Measurements from ENCODE around the gene SMC6.

DNA sequence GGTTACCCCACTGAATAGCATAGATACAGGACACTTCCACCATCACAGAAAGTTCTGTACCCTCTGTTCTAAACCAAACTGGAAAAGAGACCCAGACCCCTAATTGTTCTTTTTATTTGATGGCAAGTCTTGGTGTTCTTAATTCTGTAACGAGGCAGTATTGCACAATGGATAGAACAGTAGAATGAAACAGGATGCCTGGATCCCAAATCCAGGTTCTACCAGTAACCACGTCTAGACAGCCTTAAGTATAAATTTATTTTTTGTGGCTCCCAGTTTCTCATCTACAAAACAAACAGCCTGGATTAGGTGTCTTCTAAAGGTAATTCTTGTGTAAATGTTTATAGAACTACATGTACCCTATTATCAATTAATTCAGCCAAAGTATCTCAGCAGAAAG, 23.7 kb downstream of the SMC6 start:
- TF ChIP-seq, protein P1, sequence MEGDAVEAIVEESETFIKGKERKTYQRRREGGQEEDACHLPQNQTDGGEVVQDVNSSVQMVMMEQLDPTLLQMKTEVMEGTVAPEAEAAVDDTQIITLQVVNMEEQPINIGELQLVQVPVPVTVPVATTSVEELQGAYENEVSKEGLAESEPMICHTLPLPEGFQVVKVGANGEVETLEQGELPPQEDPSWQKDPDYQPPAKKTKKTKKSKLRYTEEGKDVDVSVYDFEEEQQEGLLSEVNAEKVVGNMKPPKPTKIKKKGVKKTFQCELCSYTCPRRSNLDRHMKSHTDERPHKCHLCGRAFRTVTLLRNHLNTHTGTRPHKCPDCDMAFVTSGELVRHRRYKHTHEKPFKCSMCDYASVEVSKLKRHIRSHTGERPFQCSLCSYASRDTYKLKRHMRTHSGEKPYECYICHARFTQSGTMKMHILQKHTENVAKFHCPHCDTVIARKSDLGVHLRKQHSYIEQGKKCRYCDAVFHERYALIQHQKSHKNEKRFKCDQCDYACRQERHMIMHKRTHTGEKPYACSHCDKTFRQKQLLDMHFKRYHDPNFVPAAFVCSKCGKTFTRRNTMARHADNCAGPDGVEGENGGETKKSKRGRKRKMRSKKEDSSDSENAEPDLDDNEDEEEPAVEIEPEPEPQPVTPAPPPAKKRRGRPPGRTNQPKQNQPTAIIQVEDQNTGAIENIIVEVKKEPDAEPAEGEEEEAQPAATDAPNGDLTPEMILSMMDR (IDR thresholded peaks at IDR 0.05): no peak
- no peak for TF ChIP-seq POLR2A (IDR thresholded peaks at IDR 0.05)
